ENCODE measurements around the gene TUBB1.

The TUBB1 gene

DNA sequence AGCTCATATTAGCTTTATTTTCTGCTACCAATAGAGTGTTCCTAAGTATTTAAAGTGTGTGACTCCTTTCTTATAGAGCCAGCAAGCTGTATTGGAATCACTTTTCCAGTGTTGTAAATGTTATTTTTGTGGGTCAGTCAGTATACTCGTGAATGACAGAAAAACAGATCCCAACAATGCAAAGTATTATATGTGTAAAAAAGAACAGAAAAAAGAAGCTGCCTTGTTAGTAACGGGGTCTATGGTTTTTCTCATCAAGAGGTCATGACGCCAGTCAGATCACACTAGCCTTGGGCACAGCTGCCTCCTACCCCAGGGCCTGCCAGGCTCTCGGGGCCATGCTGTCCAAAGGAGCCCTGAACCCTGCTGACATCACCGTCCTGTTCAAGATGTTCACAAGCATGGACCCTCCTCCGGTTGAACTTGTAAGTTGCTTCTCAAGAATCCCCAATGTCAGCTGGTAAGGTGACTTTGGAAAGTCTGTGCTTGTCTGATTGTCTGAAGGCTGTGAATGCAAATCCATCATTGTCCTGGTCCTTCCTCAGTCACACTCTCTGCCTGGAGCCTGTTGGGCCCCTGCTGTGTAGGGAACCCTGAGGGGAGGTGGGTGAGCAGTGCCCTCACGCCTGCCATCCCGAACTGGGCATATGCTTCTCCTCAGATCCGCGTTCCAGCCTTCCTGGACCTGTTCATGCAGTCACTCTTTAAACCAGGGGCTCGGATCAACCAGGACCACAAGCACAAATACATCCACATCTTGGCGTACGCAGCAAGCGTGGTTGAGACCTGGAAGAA, 28.4 kb upstream of the TUBB1 start:
- DNase-seq: no peak

DNA sequence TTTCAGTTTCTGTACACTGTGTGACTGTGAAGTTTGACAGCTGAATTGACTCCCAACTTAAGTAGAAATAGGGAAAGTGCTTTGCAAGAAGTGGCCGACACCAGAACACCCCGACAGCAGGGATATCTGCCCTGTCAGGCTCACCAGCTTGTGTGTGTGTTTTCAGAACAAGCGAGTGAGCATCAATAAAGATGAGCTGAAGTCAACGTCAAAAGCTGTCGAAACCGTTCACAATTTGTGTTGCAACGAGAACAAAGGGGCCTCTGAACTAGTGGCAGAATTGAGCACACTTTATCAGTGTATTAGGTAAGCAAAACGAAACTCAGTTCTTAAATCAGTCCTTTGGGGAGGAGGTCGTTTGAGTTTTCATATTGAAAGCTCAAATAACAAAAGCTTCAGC, 27.5 kb upstream of the TUBB1 start:
- no peak for DNase-seq

DNA sequence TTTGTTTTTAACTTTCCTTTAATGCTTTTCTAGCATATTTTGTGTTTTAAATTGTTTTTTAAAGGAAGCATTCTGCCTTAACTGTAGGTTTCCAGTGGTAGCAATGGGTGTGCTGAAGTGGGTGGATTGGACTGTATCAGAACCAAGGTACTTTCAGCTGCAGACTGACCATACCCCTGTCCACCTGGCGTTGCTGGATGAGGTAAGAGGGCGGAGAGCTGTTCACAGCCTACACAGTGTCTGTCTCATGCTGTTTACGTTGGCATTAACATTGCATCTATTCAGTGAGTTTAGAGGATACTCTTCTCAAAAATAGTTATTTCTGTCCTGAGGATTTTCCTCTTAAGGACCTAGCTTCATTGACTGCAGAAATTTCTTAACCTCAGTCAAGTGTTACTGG, 26.3 kb upstream of the TUBB1 start:
- DNase-seq: no peak

DNA sequence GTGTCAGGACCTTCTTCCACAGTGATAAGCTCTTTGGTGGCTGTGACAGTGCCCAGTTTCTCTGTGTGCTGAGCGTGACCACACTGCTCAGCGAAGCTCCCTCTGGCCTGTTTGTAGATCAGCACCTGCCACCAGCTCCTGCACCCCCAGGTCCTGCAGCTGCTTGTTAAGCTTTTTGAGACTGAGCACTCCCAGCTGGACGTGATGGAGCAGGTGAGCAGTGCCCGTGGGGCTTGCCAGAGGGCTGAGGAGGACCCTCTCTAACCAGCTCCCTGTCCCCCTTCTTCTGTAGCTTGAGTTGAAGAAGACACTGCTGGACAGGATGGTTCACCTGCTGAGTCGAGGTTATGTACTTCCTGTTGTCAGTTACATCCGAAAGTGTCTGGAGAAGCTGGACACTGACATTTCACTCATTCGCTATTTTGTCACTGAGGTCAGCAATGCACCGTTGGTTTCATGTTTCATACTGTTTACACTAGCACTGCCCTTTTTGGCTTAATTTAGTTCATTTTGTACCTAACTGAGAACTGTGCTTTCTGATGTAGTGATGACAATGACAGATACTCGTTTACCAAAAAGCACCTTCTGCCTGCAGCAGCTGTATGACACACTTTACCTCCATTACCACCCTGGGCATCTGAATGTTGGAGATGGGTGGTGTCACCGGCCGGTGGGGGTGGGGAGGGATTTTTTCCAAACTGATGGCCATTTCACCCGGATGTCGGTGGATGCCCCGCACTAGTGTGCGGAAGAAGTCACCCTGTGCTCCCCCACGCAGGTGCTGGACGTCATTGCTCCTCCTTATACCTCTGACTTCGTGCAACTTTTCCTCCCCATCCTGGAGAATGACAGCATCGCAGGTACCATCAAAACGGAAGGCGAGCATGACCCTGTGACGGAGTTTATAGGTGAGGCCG, 25.6 kb upstream of the TUBB1 start:
- no peak for DNase-seq

DNA sequence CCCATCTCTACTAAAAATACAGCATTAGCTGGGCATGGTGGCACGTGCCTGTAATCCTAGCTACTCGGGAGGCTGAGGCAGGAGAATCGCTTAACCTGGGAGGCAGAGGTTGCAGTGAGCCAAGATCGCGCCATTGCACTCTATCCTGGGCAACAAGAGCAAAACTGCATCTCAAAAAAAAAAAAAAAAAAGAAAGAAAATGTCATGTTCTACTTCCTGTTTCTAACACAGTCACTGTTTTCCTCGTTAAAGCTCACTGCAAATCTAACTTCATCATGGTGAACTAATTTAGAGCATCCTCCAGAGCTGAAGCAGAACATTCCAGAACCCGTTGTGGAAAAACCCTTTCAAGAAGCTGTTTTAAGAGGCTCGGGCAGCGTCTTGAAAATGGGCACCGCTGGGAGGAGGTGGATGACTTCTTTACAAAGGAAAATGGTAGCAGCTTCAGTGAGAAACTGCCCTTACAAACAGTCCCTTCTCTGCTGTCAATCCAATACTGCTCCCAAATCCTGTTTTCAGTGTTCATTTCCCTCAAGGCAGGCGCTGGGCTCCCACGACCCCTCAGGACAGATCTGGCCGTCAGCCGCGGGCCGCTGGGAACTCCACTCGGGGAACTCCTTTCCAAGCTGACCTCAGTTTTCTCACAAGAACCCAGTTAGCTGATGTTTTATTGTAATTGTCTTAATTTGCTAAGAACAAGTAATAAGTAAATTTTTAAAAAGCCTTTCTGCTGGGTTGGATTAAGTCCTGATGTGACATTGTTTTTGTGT, 24.7 kb upstream of the TUBB1 start:
- DNase-seq: no peak

DNA sequence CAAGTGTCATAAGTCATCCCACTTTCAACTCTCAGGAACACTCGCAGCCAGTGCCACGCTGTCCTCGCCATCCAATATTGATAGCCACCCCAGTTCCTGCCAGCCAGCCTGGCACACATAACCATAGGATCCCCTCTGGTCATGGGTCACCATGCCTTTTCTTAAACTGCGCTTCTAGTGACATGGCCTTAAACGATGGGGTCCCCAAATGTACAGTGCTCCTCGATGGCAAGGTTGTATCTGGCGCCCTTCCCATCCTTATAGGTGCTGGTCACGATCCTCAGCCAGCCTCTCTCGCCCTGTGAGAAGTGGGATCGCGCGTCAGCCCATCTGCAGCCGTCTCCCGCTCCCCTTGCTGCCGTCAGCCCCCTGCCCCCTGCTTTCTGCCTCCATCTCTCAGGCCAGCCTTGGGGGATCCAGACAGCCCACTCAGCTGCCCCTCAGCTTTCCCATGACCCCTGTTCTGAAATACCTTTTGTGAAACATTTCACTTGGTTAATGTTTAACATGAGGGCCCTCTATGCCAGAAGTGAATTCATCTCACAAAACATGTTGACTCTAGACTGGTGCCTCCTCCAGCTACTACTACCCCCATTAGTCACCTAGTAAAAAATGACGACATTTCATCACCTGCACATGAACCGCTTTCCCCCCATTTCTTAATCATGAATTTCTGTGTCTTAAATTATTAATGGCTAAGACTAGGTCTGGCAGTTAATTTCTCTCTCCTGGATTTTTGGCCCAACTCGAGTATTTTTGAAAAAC, 23.6 kb upstream of the TUBB1 start:
- DNase-seq: no peak

DNA sequence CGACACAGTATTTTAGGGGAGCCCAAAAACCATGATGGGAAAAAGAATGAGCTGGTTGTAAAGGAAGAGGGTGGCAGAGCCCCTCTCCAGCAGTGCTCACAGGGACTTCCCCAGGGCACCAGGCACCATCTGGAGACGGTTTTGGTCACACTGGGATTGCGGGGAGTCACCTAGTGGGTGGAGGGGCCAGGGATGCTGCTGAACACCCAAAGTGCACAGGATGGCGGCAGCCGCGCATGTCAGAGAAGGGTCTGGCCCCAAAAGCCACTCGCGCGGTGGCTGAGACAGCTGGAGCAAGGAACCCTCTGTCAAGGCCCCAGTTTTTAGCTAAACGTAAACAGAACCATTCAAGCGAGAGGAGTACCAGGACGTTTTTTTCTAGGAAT, 23.0 kb upstream of the TUBB1 start:
- no peak for DNase-seq

DNA sequence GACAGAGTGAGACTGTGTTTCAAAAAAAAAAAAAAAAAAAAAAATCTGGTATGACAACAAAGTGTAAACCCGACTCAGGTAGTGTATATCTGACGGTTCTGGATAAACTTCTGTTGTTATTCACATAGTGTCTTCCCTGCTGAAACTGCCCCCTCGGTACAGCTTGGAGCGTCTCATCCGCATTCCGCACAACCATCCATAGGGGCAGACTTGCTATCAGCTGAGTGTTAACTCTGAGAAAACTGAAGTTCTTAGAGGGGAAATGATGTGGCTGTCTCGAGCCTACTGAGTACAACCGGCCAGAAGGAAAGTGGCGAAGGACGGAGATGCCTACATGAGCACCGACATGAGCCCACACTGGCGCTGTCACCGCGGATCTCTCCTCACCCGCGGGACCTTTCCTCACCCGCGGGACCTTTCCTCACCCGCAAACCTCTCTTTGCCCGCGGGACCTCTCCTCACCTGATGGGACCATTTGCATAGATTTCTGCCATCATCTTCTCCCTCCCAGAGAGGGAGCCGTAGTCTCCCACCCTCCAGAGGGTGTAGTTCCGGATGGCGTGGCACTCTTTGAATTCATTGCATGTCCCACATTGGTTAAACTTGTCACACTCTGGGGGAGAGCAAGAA, 22.0 kb upstream of the TUBB1 start:
- no peak for DNase-seq

DNA sequence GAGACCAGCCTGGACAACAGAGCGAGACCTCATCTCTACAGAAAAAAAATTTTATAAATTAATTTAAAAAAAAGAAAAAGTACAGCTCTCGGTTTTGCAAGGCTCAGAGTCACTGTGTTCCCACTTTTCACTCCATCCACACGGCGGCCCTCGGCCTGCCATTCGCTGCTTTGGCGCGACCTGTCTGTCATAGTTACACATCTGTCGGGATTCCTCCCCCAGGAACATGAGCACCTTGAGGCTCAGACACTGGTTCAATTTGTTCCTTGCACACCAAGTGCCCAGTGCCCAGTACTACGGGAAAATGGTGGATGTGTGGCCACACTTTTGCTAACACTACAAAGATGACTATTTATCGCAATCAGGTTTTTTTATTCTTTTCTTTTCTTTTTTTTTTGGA, 20.6 kb upstream of the TUBB1 start:
- no peak for DNase-seq

DNA sequence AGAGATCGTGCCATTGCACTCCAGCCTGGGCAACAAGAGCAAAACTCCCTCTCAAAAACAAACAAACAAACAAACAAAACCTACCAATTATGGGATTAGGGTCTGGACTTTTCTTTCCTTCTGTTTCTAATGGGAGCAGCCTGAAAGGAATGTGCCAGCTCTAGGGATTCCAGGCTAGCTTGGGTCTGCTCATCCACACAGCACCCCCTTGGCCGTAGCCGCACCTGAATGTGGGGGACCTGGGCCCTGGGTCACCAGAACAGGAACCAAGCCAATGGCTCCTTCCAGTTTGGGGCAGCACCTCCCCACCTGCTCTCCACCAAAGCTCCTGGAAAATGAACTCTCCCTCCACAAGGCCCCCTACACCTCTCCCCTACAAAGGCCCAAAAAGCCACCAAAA, 18.9 kb upstream of the TUBB1 start:
- DNase-seq: no peak

DNA sequence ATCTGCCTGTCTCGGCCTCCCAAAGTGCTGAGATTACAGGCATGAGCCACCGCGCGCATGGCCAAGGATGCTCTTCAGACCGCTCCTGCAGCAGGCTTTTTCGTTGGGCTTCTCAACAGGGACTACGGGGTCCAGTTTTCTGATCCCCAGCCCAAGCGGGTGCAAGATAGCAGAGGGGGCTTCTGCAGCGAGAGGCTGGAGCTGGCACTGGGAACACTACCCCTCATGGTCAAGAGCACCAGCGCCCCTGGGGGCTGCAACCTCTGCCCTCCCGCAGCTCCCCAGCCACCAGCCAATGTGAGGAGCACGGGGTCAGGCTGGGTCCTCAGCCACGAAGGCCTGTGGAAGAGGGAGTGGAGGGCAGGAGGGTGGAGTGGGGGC, 18.2 kb upstream of the TUBB1 start:
- DNase-seq: no peak

DNA sequence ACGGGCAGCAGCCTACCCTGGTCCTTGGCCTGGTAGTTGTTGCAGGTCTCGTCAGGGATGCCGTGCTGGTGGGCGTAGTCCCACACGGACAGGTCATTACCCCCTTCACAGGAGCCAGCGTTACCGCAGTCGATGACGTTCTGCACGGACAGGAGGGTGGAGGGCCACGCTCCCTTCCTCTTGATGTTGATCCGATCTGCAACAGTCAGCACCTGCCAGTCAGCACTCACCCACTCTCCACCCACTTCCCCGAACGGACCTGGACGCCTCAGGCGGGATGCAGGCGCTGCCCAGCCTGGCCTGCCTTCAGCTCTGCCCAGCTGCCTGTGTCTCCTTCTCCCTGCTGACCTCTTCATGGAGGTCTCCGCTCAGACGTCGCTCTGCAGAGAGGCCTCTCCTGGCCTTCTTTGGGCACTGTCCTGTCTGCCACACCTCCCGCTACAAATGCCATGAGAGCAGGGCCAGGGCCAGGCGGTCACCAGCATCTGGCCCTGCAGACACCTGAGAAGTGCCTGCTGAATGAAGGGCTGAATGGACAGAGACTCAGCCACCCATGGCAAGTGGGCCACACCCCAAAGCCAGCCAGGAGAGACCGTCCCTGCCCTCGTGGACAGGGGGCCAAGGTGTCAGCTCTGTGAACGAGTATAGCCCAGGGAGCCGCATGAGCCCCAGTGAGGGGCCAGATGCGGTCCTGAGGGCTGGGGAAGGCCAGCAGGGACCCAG, 17.6 kb upstream of the TUBB1 start:
- no peak for DNase-seq

DNA sequence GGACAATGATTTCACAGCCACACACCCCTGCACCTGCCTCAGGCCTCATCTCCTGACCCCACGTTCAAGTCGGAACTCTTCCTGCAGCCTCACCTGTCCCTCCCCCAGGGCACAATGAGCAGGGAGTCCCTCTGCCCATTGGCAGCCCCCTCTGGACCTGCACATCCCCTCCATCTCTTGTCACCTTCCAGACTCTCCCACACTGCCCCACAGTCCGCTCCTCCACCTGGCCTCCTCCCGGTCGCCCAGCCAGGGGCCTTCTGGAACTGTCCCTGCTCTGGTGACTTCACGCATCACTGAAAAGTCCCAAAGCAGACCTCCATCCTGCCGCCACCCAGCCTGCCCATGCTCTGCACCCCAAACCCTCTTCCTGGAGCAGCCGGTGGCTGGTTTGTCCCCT, 16.8 kb upstream of the TUBB1 start:
- DNase-seq: no peak

DNA sequence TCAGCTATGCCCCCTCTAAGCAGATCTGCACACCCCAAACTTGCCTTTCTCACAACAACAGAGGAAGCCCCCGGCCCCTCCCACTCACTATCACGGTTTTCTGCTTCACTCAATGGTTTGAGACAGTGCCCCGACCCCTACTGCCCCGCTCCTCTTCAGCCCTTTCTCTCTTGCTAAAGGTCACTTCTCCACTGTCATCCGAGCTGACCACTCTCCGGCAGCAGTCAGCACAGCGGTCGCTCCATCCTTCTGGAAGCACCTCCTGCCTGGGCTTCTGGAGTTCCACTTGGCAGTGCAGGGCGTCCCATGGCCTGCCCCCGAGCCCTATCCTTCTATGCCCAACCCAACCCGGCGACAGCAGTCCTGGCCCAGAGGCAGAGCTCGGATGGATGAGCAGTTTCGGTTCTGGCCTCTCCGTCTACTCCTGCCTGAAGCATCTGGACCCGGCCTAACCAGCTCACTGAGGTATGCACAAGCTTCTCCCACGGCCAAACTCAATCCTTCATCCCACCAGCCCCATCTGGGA, 16.3 kb upstream of the TUBB1 start:
- DNase-seq: no peak

DNA sequence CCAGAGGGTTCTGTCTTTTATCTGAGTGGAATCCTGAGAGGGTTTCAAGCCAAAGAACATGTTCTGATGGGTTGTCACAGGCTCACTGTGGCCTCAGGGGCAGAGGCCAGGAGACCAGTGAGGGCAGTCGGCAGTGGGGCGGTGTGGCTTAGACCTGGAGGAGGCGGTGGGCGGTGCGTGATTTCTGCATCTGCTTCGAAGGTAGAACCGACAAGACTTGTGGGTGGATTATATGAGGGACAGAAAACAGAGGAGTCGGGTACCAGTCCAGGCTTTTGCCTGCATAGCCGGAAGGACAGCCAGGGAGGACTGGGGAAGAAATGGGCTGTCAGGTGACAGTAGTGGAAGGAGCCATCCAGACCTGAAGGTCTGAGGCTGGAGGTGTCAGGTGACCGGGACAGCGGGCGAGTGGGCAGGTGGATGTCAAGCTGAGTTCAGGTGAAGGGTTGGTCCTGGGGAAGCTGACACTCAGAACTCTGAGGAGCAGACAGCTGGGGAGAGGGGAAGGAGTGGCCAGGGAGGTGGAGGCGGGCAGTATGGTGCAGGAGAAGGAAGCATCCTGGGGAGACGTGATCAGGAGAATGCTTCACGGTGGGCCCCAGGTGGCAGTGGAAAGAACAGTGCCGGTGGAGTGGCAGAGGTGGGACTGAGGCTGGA, 15.3 kb upstream of the TUBB1 start:
- DNase-seq: no peak

DNA sequence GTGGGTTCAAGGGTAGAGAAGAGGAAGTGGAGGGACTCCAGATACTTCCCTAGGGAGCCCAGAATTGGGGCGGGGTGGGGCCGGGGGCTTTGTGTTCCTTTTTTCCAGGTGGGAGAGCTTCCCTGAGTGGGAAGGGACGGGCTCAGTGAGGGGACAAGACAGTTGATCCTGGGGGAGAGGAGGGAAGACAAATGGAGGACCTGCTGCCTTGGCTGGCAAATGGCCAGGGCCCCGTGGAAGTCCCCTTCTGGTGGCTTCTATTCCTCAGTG, 14.8 kb upstream of the TUBB1 start:
- peak; percentile 59 for DNase-seq

DNA sequence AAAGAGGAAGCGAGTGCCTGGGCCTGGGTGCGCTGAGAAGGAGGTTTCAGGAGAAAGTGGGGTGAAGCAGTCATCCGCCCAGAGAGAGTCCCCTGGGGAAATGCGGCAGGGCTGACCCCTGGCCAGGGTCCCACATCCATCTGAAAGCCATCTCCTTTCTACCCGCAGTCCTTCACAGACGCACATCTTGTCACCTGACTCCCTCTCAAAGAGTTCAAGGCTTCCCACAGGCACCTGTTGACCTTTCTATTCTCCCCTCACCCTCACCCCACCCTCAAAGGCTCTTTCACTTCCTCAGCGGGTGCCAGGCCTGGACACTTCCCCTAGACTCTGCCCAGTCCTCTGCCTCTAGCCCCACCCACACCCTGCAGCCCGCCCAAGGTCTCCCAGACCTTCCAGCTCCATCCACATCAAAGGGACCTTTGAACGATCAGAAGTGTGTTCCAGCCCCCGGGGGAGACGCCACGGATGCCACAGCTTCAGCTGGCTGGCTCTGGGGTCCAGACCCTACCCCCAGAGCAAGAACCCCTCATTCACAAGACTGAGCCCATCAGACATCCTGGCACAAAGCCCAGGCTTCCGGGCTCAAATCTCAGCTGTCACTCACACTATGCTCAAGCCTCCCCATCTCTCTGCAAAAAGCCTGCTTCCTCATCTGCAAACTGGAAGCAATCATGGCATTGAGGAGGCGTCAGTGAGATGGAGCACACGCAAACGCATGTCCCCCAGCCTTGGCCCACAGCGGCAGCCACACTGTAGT, 14.3 kb upstream of the TUBB1 start:
- DNase-seq: no peak

DNA sequence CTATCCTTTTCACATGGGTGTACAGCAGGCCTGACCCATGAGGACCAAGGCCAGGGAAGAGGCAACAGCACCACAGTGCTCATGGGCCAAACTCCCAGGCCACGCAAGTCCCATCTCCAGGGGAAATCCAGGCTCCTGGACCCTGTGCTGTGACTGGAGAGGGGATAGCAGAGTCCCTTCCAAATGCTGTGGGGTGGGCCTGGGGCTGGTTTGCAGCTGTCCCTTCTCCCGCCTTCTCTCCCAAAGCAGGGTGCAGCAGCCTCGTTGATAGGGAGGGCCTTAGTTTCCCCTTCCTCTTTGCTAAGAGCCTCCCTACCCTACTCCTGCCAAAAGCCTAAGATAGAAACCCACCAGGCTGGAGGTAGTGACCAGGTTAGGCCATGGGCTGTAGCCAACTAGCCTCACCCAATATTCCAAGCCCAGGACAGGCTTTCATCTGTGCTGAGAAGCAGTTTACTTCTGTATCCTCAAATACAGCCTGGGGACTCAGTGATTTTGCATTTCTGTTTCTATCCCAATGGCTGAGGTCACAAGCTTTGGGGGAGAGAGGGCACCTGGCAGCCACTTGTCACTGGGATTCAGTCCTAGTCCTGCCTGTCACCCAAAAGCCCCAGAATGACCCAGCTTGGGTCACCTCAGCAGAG, 13.6 kb upstream of the TUBB1 start:
- DNase-seq: no peak

DNA sequence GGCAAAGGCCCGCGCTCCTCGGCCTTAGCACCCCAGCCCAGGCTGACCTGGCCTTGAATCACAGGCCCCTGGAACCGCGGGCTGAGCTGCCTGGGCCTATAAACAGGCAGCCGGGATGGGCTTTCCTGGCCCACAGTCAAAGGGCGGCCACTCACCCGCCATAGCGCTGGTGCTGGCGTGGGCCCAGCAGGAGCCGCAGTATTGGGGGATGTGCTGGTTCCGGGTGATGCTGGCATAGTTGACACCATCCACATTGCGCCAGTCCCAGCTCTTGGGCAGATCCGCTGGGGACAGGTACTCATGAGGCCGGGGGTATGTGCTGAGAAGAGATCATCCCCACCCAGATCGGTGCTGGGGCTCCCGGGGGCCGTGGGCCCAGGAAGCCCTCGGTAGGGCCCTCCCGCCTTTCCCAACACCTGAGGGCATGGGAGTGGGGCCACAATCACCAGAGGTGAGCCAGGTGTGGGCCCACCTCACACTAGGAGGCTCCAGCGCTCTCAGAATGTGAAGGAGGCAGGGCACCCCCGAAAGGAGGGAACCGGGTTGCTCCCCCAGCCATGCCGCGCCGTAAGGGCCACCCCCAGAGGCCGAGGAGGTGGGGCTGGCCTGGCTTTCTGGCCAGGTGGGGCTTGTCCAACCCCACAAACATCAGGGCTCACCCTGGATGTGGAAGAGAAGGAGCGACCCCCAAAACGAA, 12.9 kb upstream of the TUBB1 start:
- no peak for DNase-seq

All from stimulated activated CD4-positive, alpha-beta T cell treated with anti-CD3 and anti-CD28 coated beads, Interleukin-4, amount 100 ng/mL, for 24 hours (primary cell).